ENCODE data around the gene BTBD19.
"Not testable (repeated sequence)": the region's sequence is repeated elsewhere in the genome, so short reads cannot be mapped to it uniquely, and the experiment has no call there.

Gene BTBD19

DNA sequence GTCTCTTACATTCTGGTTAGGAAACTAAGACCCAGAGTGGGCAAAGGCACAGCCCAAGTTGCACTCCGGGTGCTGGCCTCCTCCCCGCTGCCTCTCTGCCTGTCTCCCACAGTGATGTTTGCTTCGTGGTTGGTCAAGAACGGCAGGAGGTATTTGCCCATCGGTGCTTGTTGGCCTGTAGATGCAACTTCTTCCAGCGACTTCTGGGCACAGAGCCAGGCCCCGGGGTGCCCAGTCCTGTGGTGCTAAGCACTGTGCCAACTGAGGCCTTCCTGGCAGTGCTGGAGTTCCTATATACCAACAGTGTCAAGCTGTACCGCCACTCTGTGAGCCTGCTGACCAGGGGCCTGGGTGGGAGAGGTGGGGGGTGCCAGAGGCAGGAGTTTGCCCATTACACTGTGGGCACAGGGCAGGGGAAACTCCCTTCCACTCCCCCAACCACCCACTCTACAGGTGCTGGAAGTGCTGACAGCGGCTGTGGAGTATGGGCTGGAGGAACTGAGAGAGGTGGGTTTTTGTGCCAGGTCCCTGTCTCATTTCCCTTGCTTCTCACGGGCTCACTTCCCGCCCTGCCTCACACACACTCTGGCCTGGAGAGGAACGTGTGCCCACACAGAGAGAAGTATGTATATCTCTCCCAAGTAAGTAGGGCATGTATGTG, 1.9 kb downstream of the BTBD19 start:
- peak; percentile 97 for DNase-seq

GRCh38 chr1:44810762-44811105, 2.4 kb downstream of the BTBD19 start:
- not testable (repeated sequence) for DNase-seq

- no peak for DNase-seq
Observed at GRCh38 chr1:44811234-44811633, 2.9 kb downstream of the BTBD19 start.

GRCh38 chr1:44812822-44813543, 4.7 kb downstream of the BTBD19 start:
- DNase-seq, result no peak

DNA sequence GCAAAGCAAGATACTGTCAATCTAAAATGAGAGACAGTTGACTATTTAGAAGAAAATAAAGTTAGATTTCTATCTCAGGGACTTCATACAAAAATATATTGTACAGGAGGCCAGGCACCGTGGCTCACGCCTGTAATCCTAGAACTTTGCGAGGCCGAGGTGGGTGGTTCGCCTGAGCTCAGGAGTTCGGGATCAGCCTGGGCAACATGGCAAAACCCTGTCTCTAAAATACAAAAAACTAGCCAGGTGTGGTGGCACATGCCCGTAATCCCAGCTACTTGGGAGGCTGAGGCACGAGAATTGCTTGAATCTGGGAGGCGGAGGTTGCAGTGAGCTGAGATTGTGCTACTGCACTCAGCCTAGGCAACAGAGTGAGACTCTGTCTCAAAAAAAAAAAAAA, 7.6 kb downstream of the BTBD19 start:
- DNase-seq, result not testable (repeated sequence)

DNA sequence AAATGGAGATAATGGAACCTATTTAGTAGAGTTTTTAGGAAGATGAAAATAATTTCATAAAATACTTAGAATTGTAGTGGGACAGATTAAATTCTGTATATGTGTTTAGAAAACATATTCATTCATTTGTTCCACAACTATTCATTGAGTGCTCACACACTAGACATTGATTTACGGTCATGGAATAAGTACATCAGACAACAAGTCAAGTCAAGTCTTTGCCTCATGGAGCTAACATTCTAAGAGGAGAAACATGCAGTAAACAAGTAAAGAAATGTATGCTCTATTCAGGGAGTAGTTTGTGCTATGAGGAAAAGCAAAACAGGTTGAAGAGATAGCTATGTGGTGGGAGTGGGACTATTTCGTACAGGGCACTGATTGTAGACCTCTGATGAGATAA, 9.0 kb downstream of the BTBD19 start:
- no peak for DNase-seq

DNA sequence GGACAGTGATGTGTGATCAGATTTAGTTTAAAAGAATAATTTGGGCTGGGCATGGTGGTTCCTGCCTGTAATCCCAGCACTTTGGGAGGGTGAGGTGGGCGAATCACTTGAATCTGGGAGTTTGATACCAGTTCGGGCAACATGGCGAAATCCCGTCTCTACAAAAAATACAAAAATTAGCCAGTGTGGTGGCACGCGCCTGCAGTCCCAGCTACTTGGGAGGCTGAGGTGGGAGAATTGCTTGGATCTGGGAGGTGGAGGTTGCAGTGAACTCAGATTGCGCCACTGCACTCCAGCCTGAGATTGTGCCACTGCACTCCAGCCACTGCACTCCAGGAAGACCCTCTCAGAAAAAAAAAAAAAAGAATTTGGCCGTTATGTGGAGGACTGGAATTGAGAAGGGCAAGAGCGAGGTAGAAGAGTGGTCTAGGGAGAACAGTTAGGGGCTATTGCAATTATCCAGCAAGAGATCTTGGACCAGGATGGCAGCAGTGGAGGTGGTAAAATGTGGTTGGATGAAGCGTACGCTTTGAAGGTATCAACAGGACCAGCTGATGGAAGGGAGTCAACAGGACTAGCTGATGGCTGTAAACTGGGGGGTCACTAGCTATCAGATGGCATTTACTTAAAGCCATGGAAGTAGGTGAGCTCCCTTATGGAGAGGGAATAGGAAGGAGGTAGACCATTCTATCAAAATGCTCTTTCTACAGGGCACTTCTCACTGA, 9.6 kb downstream of the BTBD19 start:
- no peak for DNase-seq

GRCh38 chr1:44819196-44819607, 10.9 kb downstream of the BTBD19 start:
- no peak for DNase-seq

GRCh38 chr1:44819608-44820327, 11.4 kb downstream of the BTBD19 start:
- peak; percentile 89 for DNase-seq

- no peak for DNase-seq
Observed at GRCh38 chr1:44820328-44821239, 12.3 kb downstream of the BTBD19 start.

- DNase-seq, result no peak
Observed at GRCh38 chr1:44821240-44821715, 13.0 kb downstream of the BTBD19 start.

- DNase-seq, result no peak
Observed at GRCh38 chr1:44822131-44822701, 13.9 kb downstream of the BTBD19 start.

DNA sequence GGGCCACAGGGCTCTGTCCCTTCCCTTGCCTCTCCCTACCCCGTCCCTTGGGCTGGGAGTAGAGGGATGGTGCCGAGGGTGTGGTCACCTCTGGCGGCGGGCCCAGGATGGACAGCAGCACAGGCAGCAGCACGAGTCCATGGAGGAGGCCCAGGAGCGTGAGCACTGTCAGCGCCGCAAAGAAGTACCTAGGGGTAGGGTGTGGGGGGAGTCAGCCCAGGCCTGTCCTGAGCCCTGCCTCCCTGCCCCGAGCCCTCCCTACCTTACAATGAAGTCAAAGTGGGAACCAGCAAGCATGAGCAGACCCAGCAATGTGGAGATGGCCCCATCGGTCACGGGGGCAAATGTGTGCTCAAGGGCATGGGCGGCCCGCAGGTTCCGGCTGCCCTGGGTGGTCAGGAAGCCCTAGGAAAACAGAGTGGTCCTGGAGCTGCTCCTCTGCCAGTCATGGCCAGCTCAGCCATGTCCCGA, 14.7 kb downstream of the BTBD19 start:
- no peak for DNase-seq

DNA sequence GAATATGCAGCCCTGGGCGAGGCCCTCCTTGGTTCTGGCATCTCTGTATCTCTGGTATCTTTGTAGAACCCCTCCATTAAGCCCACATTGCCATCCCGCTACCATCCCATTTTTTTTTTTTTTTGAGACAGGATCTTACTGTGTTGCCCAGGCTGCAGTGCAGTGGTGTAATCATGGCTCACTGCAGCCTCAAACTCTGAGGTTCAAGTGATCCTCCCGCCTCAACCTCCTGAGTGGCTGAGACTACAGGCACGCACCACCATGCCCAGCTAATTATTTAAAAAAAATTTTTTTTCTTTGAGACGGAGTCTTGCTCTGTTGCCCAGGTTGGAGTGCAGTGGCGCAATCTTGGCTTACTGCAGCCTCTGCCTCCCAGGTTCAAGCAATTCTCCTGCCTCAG, 16.1 kb downstream of the BTBD19 start:
- not testable (repeated sequence) for DNase-seq

DNA sequence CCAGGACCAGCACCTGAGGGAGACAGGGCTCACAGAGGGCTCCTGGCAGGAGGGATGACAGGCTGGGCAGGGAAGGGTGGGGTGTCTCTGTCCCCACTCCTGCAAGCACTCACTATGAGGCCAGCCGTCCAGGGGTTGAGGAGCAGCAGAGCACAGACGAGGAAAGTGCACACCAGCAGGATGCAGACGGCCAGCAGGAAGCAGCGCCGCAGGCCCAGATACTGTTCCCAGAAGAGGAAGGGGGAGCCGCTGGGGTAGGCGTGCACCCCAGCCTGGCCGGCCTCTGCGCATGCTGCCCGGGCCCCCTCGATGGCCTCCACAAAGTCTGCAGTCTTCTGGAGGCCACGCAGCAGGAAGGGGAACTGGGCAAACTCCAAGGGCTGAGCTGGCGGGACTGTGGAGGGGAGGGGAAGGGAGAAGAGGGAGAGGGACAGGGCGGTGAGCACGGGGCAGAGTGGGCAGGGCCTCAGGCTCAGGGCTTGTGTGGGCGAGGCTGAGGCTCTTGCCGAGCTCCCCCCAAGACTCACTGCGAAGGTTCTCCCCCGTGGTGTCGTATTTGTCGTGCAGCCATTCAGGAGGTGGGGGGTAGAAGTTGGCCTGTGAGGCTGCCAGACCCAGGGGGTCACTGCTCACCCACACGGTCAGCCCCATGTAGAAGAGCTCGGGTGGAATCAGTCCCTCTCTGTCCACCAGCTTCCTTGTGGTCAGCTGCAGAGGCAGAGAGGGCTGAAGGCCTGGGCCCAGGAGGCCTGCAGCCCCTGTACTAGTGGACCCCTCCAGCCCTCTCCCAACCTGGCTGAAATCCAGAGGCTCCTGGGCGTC, 18.3 kb downstream of the BTBD19 start:
- no peak for DNase-seq

GRCh38 chr1:44827197-44828002, 19.1 kb downstream of the BTBD19 start:
- DNase-seq, result no peak

- no peak for DNase-seq
Observed at GRCh38 chr1:44828003-44828651, 19.8 kb downstream of the BTBD19 start.

GRCh38 chr1:44828841-44829440, 20.6 kb downstream of the BTBD19 start:
- DNase-seq, result no peak

All from RPMI8226 (cell line).